Trophoblast cell (in vitro differentiated cells and primary cell): ENCODE results near the gene OR51V1.

ENCODE experiments used
- DNase-seq, 2 donors: peaks; one replicate each; pipeline ENCODE4 v3.0.0-alpha.2; 2016
- H2AFZ ChIP-seq: 2 replicates; pipeline ENCODE4 v1.6.1; 2013; ENCODE audit warnings: low read length, moderate library complexity, mild to moderate bottlenecking; ENCODE audit not compliant: insufficient read depth, poor library complexity
- H2AK5ac ChIP-seq: 2 replicates; pipeline ENCODE4 v1.6.1; 2013; ENCODE audit warnings: mild to moderate bottlenecking, low read length
- H2BK120ac ChIP-seq: 2 replicates; pipeline ENCODE4 v1.6.1; 2013; ENCODE audit warnings: low read length, mild to moderate bottlenecking, moderate library complexity; ENCODE audit not compliant: insufficient read depth, poor library complexity
- H2BK12ac ChIP-seq: 2 replicates; pipeline ENCODE4 v1.6.1; 2013; ENCODE audit warnings: mild to moderate bottlenecking, low read length, moderate library complexity
- H2BK5ac ChIP-seq: 2 replicates; pipeline ENCODE4 v1.6.1; 2013; ENCODE audit warnings: low read length, low read depth, moderate library complexity, mild to moderate bottlenecking; ENCODE audit not compliant: poor library complexity
- H3K14ac ChIP-seq: 2 replicates; pipeline ENCODE4 v1.6.1; 2013; ENCODE audit warnings: mild to moderate bottlenecking, low read length
- H3K18ac ChIP-seq: 2 replicates; pipeline ENCODE4 v1.6.1; 2013; ENCODE audit warnings: mild to moderate bottlenecking, low read length
- H3K23ac ChIP-seq: 2 replicates; pipeline ENCODE4 v1.6.1; 2013; ENCODE audit warnings: low read length
- H3K27ac ChIP-seq: 2 replicates; pipeline ENCODE4 v1.5.1; 2013; ENCODE audit warnings: low read depth, mild to moderate bottlenecking, inconsistent platforms, low read length, moderate library complexity
- H3K27me3 ChIP-seq: 2 replicates; pipeline ENCODE4 v1.6.1; 2013; ENCODE audit warnings: inconsistent platforms, mild to moderate bottlenecking, low read length, moderate library complexity; ENCODE audit not compliant: insufficient read depth
- H3K36me3 ChIP-seq, 2 experiments: 1 replicate in 1 of 2; 2 replicates in 1 of 2; pipeline ENCODE4 v1.6.1; 2013; ENCODE audit warnings: low read length in 2 of 2, mild to moderate bottlenecking in 2 of 2, moderate library complexity in 1 of 2; ENCODE audit not compliant: insufficient read depth in 2 of 2, control insufficient read depth in 1 of 2
- H3K4ac ChIP-seq: 2 replicates; pipeline ENCODE4 v1.6.1; 2013; ENCODE audit warnings: low read depth, mild to moderate bottlenecking, low read length, moderate library complexity
- H3K4me1 ChIP-seq, 2 experiments: 1 replicate in 1 of 2; 2 replicates in 1 of 2; pipeline ENCODE4 v1.6.1; 2013; ENCODE audit warnings: low read length in 2 of 2, mild to moderate bottlenecking in 2 of 2, moderate library complexity in 1 of 2; ENCODE audit not compliant: insufficient read depth in 2 of 2, control insufficient read depth in 1 of 2
- H3K4me2 ChIP-seq: 2 replicates; pipeline ENCODE4 v1.6.1; 2013; ENCODE audit warnings: inconsistent platforms, mild to moderate bottlenecking, low read length, moderate library complexity
- H3K4me3 ChIP-seq: 2 replicates; pipeline ENCODE4 v1.5.1; 2013; ENCODE audit warnings: mild to moderate bottlenecking, low read depth, low read length, inconsistent platforms
- H3K79me1 ChIP-seq: one replicate; pipeline ENCODE4 v1.6.1; 2013; ENCODE audit warnings: low read length
- H3K79me2 ChIP-seq: 2 replicates; pipeline ENCODE4 v1.6.1; 2013; ENCODE audit warnings: low read length, mild to moderate bottlenecking; ENCODE audit not compliant: control insufficient read depth, insufficient read depth, poor library complexity
- H3K9ac ChIP-seq: 2 replicates; pipeline ENCODE4 v1.6.1; 2013; ENCODE audit warnings: mild to moderate bottlenecking, low read length
- H3K9me3 ChIP-seq: 2 replicates; pipeline ENCODE4 v1.6.1; 2013; ENCODE audit warnings: low read depth, mild to moderate bottlenecking, control low read depth, inconsistent platforms, low read length; ENCODE audit not compliant: insufficient read depth
- H4K12ac ChIP-seq: 2 replicates; pipeline ENCODE4 v1.6.1; 2013; ENCODE audit warnings: low read depth, mild to moderate bottlenecking, low read length, moderate library complexity
- H4K8ac ChIP-seq: 2 replicates; pipeline ENCODE4 v1.6.1; 2013; ENCODE audit warnings: low read depth, mild to moderate bottlenecking, low read length, moderate library complexity
- H4K91ac ChIP-seq: one replicate; pipeline ENCODE4 v1.6.1; 2013; ENCODE audit warnings: low read depth, mild to moderate bottlenecking, low read length, moderate library complexity
- WGBS: extraction: QIAGEN DNeasy Blood & Tissue Kit; methylation state at CpG from one replicate; pipeline ENCODE4 v1.1.7; 2013; ENCODE audit warnings: missing lambda C conversion rate; ENCODE audit not compliant: insufficient read length, insufficient coverage; ENCODE audit errors: extremely low coverage; 5-methylcytosine and 5-hydroxymethylcytosine counted together

Gene OR51V1

DNA sequence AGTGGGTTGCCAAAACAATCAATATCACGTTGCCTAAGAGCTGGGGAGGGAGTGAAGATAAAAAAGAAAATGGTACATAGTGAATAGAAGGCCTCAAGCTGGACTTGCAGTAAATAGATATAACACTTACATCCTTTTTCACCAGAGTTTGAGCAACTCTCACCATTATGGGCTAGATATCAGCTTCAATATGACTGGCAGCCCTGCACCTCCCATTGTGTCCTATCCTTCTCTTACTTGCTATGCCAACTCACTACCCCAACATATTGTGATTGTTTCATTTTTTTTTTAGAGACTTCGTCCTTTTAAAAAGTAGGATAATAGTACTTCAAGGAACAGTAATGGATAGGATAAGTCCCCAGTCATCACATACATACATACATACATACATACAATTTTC is 41.7 kb upstream of the OR51V1 start:
- H3K9ac ChIP-seq: no peak overlapping the region
- WGBS: no CpG with 5 or more reads among the region's 2 CpGs
- DNase-seq: no peak
- H4K91ac ChIP-seq: no peak overlapping the region
- no peak overlapping the region for H2AFZ ChIP-seq
- no peak overlapping the region for H2AK5ac ChIP-seq
- no peak overlapping the region for H3K4me3 ChIP-seq
- H3K4me1 ChIP-seq: no peaks in the 10 kb centered on the region
- no peak overlapping the region for H3K4me2 ChIP-seq
- no peak overlapping the region for H2BK12ac ChIP-seq
- no peak overlapping the region for H3K14ac ChIP-seq
- H3K23ac ChIP-seq: no peak overlapping the region
- H3K27ac ChIP-seq: no peak overlapping the region
- no peaks in the 10 kb centered on the region for H3K79me2 ChIP-seq
- H3K79me1 ChIP-seq: no peaks in the 10 kb centered on the region
- H2BK5ac ChIP-seq: no peak overlapping the region
- no peak overlapping the region for H4K12ac ChIP-seq
- no peaks in the 10 kb centered on the region for H3K27me3 ChIP-seq
- H4K8ac ChIP-seq: no peak overlapping the region
- no peaks in the 10 kb centered on the region for H3K36me3 ChIP-seq
- H3K9me3 ChIP-seq: no peaks in the 10 kb centered on the region
- no peak overlapping the region for H3K18ac ChIP-seq
- H3K4ac ChIP-seq: no peak overlapping the region
- no peak overlapping the region for H2BK120ac ChIP-seq

DNA sequence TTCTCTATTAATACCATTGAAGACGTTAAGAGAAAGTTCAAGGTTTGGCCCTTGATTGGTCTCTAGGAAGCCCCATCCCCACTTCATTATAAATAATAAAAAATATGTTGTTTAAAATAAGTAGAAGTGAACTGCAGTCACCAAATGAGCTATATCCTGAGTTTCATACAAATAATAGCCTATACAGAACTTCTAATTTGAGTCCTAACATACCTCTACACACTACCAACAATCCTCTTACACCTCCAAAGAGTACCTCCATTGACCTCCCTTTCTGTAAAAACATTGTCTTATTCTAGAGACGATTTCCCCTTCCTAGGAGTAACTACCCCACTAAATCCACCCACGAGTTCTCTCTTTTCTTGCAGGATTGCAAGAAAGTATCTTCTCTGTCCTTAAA is 41.0 kb upstream of the OR51V1 start:
- Histone ChIP-seq H3K4me3 (no peak overlapping the region), H3K9ac (no peak overlapping the region), H2AK5ac (no peak overlapping the region), H3K27me3 (no peaks in the 10 kb centered on the region), H3K18ac (no peak overlapping the region), H3K79me2 (no peaks in the 10 kb centered on the region), H4K8ac (no peak overlapping the region), H4K91ac (no peak overlapping the region), H2BK12ac (no peak overlapping the region), H3K4me1 (no peaks in the 10 kb centered on the region), H3K4me2 (no peak overlapping the region), H4K12ac (no peak overlapping the region), H3K36me3 (no peaks in the 10 kb centered on the region), H3K27ac (no peak overlapping the region), H2BK5ac (no peak overlapping the region), H3K9me3 (no peaks in the 10 kb centered on the region), H2BK120ac (no peak overlapping the region), H3K4ac (no peak overlapping the region), H2AFZ (no peak overlapping the region), H3K79me1 (no peaks in the 10 kb centered on the region), H3K14ac (no peak overlapping the region), H3K23ac (no peak overlapping the region)
- DNase-seq: no peak
- WGBS: no CpG with 5 or more reads among the region's 3 CpGs

DNA sequence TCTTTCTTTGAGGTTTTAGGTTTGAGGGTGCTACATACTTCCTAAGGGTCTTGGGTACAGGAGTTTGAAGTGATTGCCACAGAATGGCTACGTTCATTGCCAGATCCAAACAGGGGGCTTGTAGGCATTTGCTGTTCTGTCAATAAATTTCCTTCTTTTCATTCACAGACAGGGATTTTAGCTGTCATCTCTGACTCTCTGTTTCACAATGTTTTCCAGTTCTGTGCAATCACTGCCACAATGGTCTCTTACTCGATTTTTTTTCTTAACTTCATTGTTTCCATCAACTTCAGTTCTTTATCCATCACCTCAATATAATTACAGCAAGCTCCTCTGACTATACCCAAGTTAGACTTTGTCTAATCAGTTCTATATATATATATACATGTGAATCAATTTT is 40.0 kb upstream of the OR51V1 start:
- Histone ChIP-seq H3K4me3 (no peak overlapping the region), H4K8ac (no peak overlapping the region), H3K9ac (no peak overlapping the region), H3K4me2 (no peak overlapping the region), H3K79me2 (no peaks in the 10 kb centered on the region), H4K12ac (no peak overlapping the region), H3K27ac (no peak overlapping the region), H3K27me3 (no peaks in the 10 kb centered on the region), H3K14ac (no peak overlapping the region), H3K9me3 (no peaks in the 10 kb centered on the region), H3K23ac (no peak overlapping the region), H2BK120ac (no peak overlapping the region), H4K91ac (no peak overlapping the region), H3K18ac (no peak overlapping the region), H2BK5ac (no peak overlapping the region), H2AFZ (no peak overlapping the region), H3K4ac (no peak overlapping the region), H3K36me3 (no peaks in the 10 kb centered on the region), H2BK12ac (no peak overlapping the region), H3K79me1 (no peaks in the 10 kb centered on the region), H2AK5ac (no peak overlapping the region), H3K4me1 (no peaks in the 10 kb centered on the region)
- no peak for DNase-seq
- WGBS: no CpG with 5 or more reads among the region's 2 CpGs

DNA sequence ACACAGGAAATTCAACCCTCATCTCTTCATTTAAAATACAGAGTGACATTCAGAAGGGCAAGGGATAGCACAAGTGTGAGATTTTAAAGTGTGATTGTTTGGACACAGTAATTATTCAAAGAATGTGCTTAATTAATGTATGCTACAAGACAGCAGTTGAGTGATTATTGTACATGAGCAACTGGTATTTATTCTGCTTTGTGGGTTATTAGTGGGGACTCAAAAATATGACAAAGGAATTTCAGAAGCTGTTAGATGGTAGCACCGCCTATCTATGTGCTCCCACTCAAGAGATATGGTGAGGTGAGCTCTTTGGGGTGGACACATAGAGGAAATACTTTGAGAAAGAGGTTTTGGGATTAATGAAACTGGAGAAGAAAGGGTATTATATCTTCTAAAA is 39.6 kb upstream of the OR51V1 start:
- H3K9ac ChIP-seq: no peak overlapping the region
- no peak for DNase-seq
- H3K27me3 ChIP-seq: no peaks in the 10 kb centered on the region
- no peak overlapping the region for H4K91ac ChIP-seq
- H3K9me3 ChIP-seq: no peaks in the 10 kb centered on the region
- H3K36me3 ChIP-seq: no peaks in the 10 kb centered on the region
- no peak overlapping the region for H4K8ac ChIP-seq
- H3K4ac ChIP-seq: no peak overlapping the region
- H3K4me1 ChIP-seq: no peaks in the 10 kb centered on the region
- WGBS: no CpG with 5 or more reads among the region's 1 CpG
- H3K79me1 ChIP-seq: no peaks in the 10 kb centered on the region
- no peak overlapping the region for H3K4me3 ChIP-seq
- no peak overlapping the region for H3K27ac ChIP-seq
- no peak overlapping the region for H4K12ac ChIP-seq
- no peak overlapping the region for H2BK5ac ChIP-seq
- no peak overlapping the region for H3K23ac ChIP-seq
- no peak overlapping the region for H2BK12ac ChIP-seq
- H2AFZ ChIP-seq: no peak overlapping the region
- H3K14ac ChIP-seq: no peak overlapping the region
- H2AK5ac ChIP-seq: no peak overlapping the region
- no peak overlapping the region for H3K4me2 ChIP-seq
- H2BK120ac ChIP-seq: no peak overlapping the region
- no peak overlapping the region for H3K18ac ChIP-seq
- H3K79me2 ChIP-seq: no peaks in the 10 kb centered on the region

GRCh38 chr11:5239046-5239445 is 38.6 kb upstream of the OR51V1 start:
- Histone ChIP-seq H3K4ac (no peak overlapping the region), H4K8ac (no peak overlapping the region), H3K27ac (no peak overlapping the region), H3K27me3 (no peaks in the 10 kb centered on the region), H3K14ac (no peak overlapping the region), H2BK12ac (no peak overlapping the region), H3K4me1 (no peaks in the 10 kb centered on the region), H3K79me2 (no peaks in the 10 kb centered on the region), H2BK5ac (no peak overlapping the region), H3K23ac (no peak overlapping the region), H3K79me1 (no peaks in the 10 kb centered on the region), H3K9me3 (no peaks in the 10 kb centered on the region), H3K9ac (no peak overlapping the region), H4K12ac (no peak overlapping the region), H3K18ac (no peak overlapping the region), H2AK5ac (no peak overlapping the region), H2BK120ac (no peak overlapping the region), H3K4me2 (no peak overlapping the region), H3K36me3 (no peaks in the 10 kb centered on the region), H2AFZ (no peak overlapping the region), H4K91ac (no peak overlapping the region), H3K4me3 (no peak overlapping the region)
- no peak for DNase-seq
